Measurements from ENCODE around the gene OLIG2.

OLIG2 gene

DNA sequence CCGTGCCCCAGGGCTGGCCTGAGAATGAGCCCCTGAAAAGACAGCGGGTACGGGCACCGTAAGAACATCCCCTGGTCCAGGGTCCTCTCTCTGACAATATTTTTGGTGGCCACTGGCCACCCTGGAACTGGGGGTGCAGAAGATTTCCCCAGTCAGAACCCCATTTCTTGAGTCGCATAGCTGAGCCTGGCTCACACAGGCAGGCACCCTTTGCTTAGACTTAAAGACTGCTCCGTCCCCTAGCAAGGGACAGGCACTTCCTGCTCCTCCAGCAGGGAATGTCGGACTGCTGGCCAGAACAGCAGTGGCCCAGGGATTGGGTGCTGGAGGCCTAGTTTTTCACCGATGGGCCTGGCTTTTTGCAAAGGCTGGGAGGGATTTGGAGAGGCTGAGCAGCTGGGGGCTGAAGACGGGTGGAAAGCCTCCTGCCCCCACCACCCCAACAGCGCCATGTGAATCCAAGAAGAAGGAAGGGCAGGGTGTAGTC lies 4.3 kb downstream of the OLIG2 start:
- no peak overlapping the region for H3K4me3 ChIP-seq (ENCODE audit: low read depth, low read length)
- no peak for DNase-seq (ENCODE audit: low read depth)

- H3K4me3 ChIP-seq (ENCODE audit: low read depth, low read length): no peak overlapping the region
- no peak for DNase-seq (ENCODE audit: low read depth)
Measured at GRCh38 chr21:33030633-33031032, 4.9 kb downstream of the OLIG2 start.

GRCh38 chr21:33031152-33031911 lies 5.6 kb downstream of the OLIG2 start:
- H3K4me3 ChIP-seq (ENCODE audit: low read depth, low read length): no peak overlapping the region
- no peak for DNase-seq (ENCODE audit: low read depth)

GRCh38 chr21:33032434-33033047 lies 6.8 kb downstream of the OLIG2 start:
- no peak overlapping the region for H3K4me3 ChIP-seq (ENCODE audit: low read depth, low read length)
- DNase-seq (ENCODE audit: low read depth): no peak

DNA sequence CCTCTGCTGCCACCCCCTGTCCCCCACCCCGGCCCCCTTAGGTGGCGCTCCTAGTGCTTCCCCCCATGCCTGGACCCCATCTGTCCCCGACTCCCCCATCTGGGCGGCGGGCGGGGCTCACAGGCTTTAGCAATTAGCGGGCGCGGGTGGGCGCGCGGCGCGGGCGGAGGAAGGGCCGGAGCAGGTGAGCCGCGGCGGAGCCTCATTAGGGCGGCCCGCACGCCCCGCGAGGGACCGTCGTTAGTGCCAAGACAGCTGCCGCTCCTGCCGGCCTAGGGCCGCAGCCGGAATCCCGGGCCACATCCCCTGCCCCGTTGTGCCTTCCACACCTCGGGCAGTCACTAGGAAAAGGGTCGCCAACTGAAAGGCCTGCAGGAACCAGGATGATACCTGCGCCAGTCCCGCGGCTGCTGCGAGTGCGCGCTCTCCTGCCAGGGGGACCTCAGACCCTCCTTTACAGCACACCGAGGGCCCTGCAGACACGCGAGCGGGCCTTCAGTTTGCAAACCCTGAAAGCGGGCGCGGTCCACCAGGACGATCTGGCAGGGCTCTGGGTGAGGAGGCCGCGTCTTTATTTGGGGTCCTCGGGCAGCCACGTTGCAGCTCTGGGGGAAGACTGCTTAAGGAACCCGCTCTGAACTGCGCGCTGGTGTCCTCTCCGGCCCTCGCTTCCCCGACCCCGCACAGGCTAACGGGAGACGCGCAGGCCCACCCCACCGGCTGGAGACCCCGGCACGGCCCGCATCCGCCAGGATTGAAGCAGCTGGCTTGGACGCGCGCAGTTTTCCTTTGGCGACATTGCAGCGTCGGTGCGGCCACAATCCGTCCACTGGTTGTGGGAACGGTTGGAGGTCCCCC lies 7.6 kb downstream of the OLIG2 start:
- H3K4me3 ChIP-seq (ENCODE audit: low read depth, low read length): no peak overlapping the region

GRCh38 chr21:33033961-33034413 lies 8.3 kb downstream of the OLIG2 start:
- no peak overlapping the region for H3K4me3 ChIP-seq (ENCODE audit: low read depth, low read length)
- DNase-seq (ENCODE audit: low read depth): no peak

More for the DNA sequence above, 7.6 kb downstream of the OLIG2 start:
- DNase-seq (ENCODE audit: low read depth): no peak

DNA sequence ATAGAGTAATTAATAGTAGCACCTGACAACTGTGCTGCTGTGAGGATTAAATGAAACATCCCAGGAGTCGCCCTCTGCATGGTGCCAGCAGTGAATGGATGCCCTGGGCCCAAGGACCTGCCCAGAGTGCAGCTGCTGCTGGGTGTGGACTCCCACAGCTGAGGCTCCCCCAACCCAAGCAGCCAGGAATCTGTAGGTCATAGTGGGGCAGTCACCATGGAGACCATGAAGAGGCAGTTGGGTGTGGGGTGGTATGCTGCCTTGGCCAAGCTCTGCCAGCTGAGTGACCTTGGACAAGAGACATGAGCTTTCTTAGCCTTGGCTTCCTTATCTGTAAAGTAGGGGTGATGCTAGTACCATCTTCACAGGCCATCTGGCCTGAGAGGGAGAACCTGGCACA lies 9.4 kb downstream of the OLIG2 start:
- no peak overlapping the region for H3K4me3 ChIP-seq (ENCODE audit: low read depth, low read length)
- DNase-seq (ENCODE audit: low read depth): no peak

DNA sequence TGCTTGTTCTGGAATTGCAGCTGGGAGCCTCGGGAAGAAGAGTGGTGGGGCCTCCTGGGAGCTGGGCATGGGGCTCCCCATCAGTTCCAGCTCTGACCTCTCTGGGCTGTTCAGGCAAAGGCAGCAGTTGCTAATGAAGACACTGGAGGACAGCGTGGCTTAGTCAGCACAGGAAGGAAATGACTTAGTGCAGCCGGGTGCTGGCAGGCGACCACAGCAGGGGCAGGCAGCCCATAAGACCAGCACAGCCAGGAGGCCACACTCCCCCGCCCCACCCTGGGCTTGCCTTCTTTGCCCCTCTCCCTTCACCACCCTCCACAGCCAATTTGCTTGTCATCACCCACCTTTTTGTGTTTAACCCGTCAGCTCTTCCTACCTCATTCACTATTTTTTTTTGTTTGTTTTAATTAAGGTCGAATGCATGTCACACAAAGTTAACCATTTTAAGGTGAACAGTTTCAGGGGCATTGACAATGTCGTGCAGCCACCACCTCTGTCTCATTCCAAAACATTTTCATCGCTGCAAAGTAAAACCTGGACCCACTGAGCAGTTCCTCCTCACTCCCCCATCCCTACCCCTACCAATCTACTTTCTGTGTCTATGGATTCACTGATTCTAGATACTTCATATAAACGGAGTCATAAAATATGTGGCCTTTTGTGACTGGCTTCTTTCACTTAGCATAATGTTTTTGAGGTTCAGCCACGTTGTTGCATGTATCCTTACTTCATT lies 10.9 kb downstream of the OLIG2 start:
- H3K4me3 ChIP-seq (ENCODE audit: low read depth, low read length): no peak overlapping the region
- peak; percentile 28 for DNase-seq (ENCODE audit: low read depth)

GRCh38 chr21:33037501-33037900 lies 11.8 kb downstream of the OLIG2 start:
- no peak overlapping the region for H3K4me3 ChIP-seq (ENCODE audit: low read depth, low read length)
- DNase-seq (ENCODE audit: low read depth): no peak

GRCh38 chr21:33039536-33039935 lies 13.8 kb downstream of the OLIG2 start:
- no peak overlapping the region for H3K4me3 ChIP-seq (ENCODE audit: low read depth, low read length)
- DNase-seq (ENCODE audit: low read depth): no peak

GRCh38 chr21:33040215-33040614 lies 14.5 kb downstream of the OLIG2 start:
- no peak overlapping the region for H3K4me3 ChIP-seq (ENCODE audit: low read depth, low read length)
- DNase-seq (ENCODE audit: low read depth): no peak

GRCh38 chr21:33041981-33042380 lies 16.2 kb downstream of the OLIG2 start:
- no peak for DNase-seq (ENCODE audit: low read depth)

GRCh38 chr21:33042812-33043211 lies 17.1 kb downstream of the OLIG2 start:
- H3K4me3 ChIP-seq (ENCODE audit: low read depth, low read length): no peak overlapping the region
- peak; percentile 92 for DNase-seq (ENCODE audit: low read depth)

More at GRCh38 chr21:33041981-33042380, 16.2 kb downstream of the OLIG2 start:
- H3K4me3 ChIP-seq (ENCODE audit: low read depth, low read length): no peak overlapping the region

GRCh38 chr21:33046455-33046854 lies 20.7 kb downstream of the OLIG2 start:
- no peak for DNase-seq (ENCODE audit: low read depth)

GRCh38 chr21:33047231-33047630 lies 21.5 kb downstream of the OLIG2 start:
- DNase-seq (ENCODE audit: low read depth): no peak
- H3K4me3 ChIP-seq (ENCODE audit: low read depth, low read length): no peak overlapping the region

More at GRCh38 chr21:33046455-33046854, 20.7 kb downstream of the OLIG2 start:
- H3K4me3 ChIP-seq (ENCODE audit: low read depth, low read length): no peak overlapping the region

GRCh38 chr21:33051925-33052324 lies 26.2 kb downstream of the OLIG2 start:
- no peak for DNase-seq (ENCODE audit: low read depth)
- no peak overlapping the region for H3K4me3 ChIP-seq (ENCODE audit: low read depth, low read length)

DNA sequence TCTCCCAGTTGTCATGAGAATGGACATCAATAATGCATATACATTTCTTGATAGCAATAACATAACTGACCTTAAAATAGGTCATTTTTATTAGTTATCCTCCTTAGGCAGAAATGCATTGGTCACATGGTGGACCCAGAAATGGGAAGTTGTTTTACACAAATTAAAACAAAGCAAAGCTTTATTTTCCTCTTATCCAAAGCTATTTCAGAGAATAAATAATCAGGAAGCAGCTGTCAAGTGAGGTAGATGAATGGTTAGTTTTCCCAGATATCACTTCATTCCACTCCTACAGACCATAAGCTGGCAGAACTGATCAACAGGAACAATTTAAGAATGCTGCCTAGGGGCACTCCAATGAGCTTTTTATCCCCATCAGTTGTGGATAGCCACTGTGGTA lies 28.2 kb downstream of the OLIG2 start:
- DNase-seq (ENCODE audit: low read depth): no peak
- no peak overlapping the region for H3K4me3 ChIP-seq (ENCODE audit: low read depth, low read length)

GRCh38 chr21:33055991-33056390 lies 30.3 kb downstream of the OLIG2 start:
- no peak for DNase-seq (ENCODE audit: low read depth)
- H3K4me3 ChIP-seq (ENCODE audit: low read depth, low read length): no peak overlapping the region

DNA sequence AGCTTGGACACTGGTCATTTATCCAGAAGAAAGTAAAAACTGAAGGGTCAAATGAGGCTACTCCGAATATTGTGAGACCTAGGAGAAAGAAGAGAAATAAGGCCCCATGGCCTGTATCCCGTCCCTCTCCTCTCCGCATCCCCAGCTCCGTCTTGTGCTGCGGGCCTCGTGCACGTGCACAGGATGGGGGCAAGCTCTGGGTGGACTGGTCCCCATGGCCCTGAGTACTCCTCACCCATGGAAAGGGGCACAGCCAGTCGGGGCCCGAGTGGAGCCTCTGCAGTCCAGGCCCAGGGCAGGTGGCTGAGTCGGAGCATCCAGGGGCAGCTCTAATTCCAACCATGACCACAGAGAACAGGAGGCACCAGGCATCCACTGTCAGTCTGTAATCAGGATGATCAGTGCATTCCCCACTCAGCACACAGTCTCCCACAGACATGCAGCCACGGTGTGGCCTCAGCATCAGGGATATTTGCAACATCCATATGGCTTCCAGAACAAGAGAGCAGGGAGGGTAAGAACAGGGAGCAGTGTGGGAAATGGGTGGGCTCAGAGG lies 31.7 kb downstream of the OLIG2 start:
- no peak overlapping the region for H3K4me3 ChIP-seq (ENCODE audit: low read depth, low read length)
- no peak for DNase-seq (ENCODE audit: low read depth)

Measured in skeletal muscle cell (primary cell).